ENCODE measurements around the gene DNM3. TPM values are rescaled to one million over a fixed set of nuclear protein-coding genes. Genes with fewer than 3 reads are reported as not detected.

The DNM3 gene
- polyA plus RNA-seq, 1 donor = 3.9 TPM

GRCh38 chr1:172328266-172328665 is 487.0 kb downstream of the DNM3 start:
- DNase-seq = no peak

GRCh38 chr1:172332230-172332629 is 490.9 kb downstream of the DNM3 start:
- no peak for DNase-seq

- no peak for DNase-seq
Observed at GRCh38 chr1:172335377-172335776, 494.1 kb downstream of the DNM3 start.

- no peak for DNase-seq
Observed at GRCh38 chr1:172338295-172338735, 497.0 kb downstream of the DNM3 start.

GRCh38 chr1:172339842-172340241 is 498.5 kb downstream of the DNM3 start:
- DNase-seq = no peak

- no peak for DNase-seq
Observed at GRCh38 chr1:172340520-172340919, 499.2 kb downstream of the DNM3 start.

GRCh38 chr1:172341697-172342096 is 500.4 kb downstream of the DNM3 start:
- DNase-seq = no peak

- no peak for DNase-seq
Observed at GRCh38 chr1:172342584-172343239, 501.4 kb downstream of the DNM3 start.

GRCh38 chr1:172343240-172344160 is 502.2 kb downstream of the DNM3 start:
- DNase-seq = no peak

- DNase-seq = no peak
Observed at GRCh38 chr1:172344444-172344843, 503.1 kb downstream of the DNM3 start.

- no peak for DNase-seq
Observed at GRCh38 chr1:172345077-172345476, 503.8 kb downstream of the DNM3 start.

- DNase-seq = no peak
Observed at GRCh38 chr1:172347416-172347815, 506.1 kb downstream of the DNM3 start.

GRCh38 chr1:172350856-172351255 is 509.6 kb downstream of the DNM3 start:
- DNase-seq = no peak

- DNase-seq = peak; percentile 59
Observed at GRCh38 chr1:172351346-172351745, 510.0 kb downstream of the DNM3 start.

GRCh38 chr1:172351754-172352161 is 510.5 kb downstream of the DNM3 start:
- DNase-seq = peak; percentile 53

- DNase-seq = no peak
Observed at GRCh38 chr1:172352435-172352834, 511.1 kb downstream of the DNM3 start.

- DNase-seq = no peak
Observed at GRCh38 chr1:172354291-172355274, 513.3 kb downstream of the DNM3 start.

- no peak for DNase-seq
Observed at GRCh38 chr1:172356620-172357019, 515.3 kb downstream of the DNM3 start.

- DNase-seq = no peak
Observed at GRCh38 chr1:172357753-172358385, 516.6 kb downstream of the DNM3 start.

GRCh38 chr1:172359491-172359999 is 518.2 kb downstream of the DNM3 start:
- DNase-seq = peak; percentile 68

- DNase-seq = peak; percentile 28
Observed at GRCh38 chr1:172360511-172360910, 519.2 kb downstream of the DNM3 start.
